Lower lobe of right lung (tissue), 2 donors: ENCODE data around the gene BORA. TPM values are rescaled to one million over a fixed set of nuclear protein-coding genes. Genes with fewer than 3 reads are reported as not detected.

Experiments used
- ATAC-seq, 2 donors: fragments of 200-7000 bp; cut with Tn5 transposase; one replicate each; pipeline ENCODE4 v1.9.1; 2020 to 2022; ENCODE audit warnings: mild to moderate bottlenecking in 2 of 2, moderate library complexity in 2 of 2
- DNase-seq: peaks from one replicate; pipeline ENCODE4 v3.0.0-alpha.2; 2020
- H3K27ac ChIP-seq: fragments of 200-600 bp; one replicate; pipeline ENCODE4 v1.8.0; 2022
- H3K27me3 ChIP-seq: fragments of 200-600 bp; one replicate; pipeline ENCODE4 v1.8.0; 2022; ENCODE audit warnings: low read depth
- H3K36me3 ChIP-seq: fragments of 200-600 bp; one replicate; pipeline ENCODE4 v1.8.0; 2022; ENCODE audit warnings: mild to moderate bottlenecking
- H3K4me1 ChIP-seq: fragments of 200-600 bp; one replicate; pipeline ENCODE4 v1.8.0; 2022
- H3K4me3 ChIP-seq: fragments of 200-600 bp; one replicate; pipeline ENCODE4 v1.8.0; 2022; ENCODE audit warnings: mild to moderate bottlenecking
- H3K9me3 ChIP-seq: fragments of 200-600 bp; one replicate; pipeline ENCODE4 v1.8.0; 2022
- CTCF ChIP-seq: fragments of 200-600 bp; IDR thresholded peaks from one replicate; pipeline ENCODE4 v1.8.0; 2022; ENCODE audit warnings: antibody characterized with exemption, mild to moderate bottlenecking
- intact Hi-C: fragments of 100-400 bp; cut with DNase I; formaldehyde crosslinking; loops from one replicate; pipeline ENCODE4 v1.11.0; 2022
- total RNA-seq: library from RNA; stranded (reverse); fragmentation: NEBNext Ultra II Directional; extraction: Animal tissue kit (Norgen Biotek cat#: 25700); gene quantifications from one replicate; pipeline ENCODE4 v1.2.1, GENCODE V29; 2021
- donor health status: DM: no; HTN: yes; CAD: no; lungs with severe emphysema.

The BORA gene
- total RNA-seq, 1 donor from 2014 or later: 3.0 TPM

GRCh38 chr13:72745260-72745659 lies 17.5 kb downstream of the BORA start:
- no peak for TF ChIP-seq CTCF

GRCh38 chr13:72751220-72751619 lies 23.5 kb downstream of the BORA start:
- Histone ChIP-seq H3K36me3 (peaks cover 78% of the 10 kb centered on the region), H3K4me3 (no peak overlapping the region), H3K27ac (no peak overlapping the region), H3K4me1 (no peaks in the 10 kb centered on the region), H3K9me3 (no peaks in the 10 kb centered on the region), H3K27me3 (no peaks in the 10 kb centered on the region)
- TF ChIP-seq CTCF: no peak
- intact Hi-C loops: no loop called here
- ATAC-seq (no peak), DNase-seq (no peak)

More at GRCh38 chr13:72745260-72745659, 17.5 kb downstream of the BORA start:
- Histone ChIP-seq H3K36me3 (peaks cover 58% of the 10 kb centered on the region), H3K27ac (no peak overlapping the region), H3K4me3 (no peak overlapping the region), H3K4me1 (no peaks in the 10 kb centered on the region), H3K9me3 (no peaks in the 10 kb centered on the region), H3K27me3 (no peaks in the 10 kb centered on the region)
- intact Hi-C loops: no loop called here
- ATAC-seq (no peak), DNase-seq (no peak)

GRCh38 chr13:72754111-72754510 lies 26.4 kb downstream of the BORA start:
- Histone ChIP-seq H3K9me3 (no peaks in the 10 kb centered on the region), H3K4me1 (no peaks in the 10 kb centered on the region), H3K36me3 (peaks cover 81% of the 10 kb centered on the region), H3K4me3 (no peak overlapping the region), H3K27ac (no peak overlapping the region), H3K27me3 (no peaks in the 10 kb centered on the region)
- no peak for ATAC-seq
- TF ChIP-seq CTCF: no peak
- intact Hi-C loops: no loop called here
- DNase-seq: no peak

- intact Hi-C loops: no loop called here
- Histone ChIP-seq H3K27me3 (no peaks in the 10 kb centered on the region), H3K4me1 (no peaks in the 10 kb centered on the region), H3K27ac (no peak overlapping the region), H3K36me3 (peaks cover 94% of the 10 kb centered on the region), H3K9me3 (no peaks in the 10 kb centered on the region), H3K4me3 (no peak overlapping the region)
- no peak for TF ChIP-seq CTCF
- ATAC-seq (no peak), DNase-seq (no peak)
Observed at GRCh38 chr13:72757792-72758535, 30.2 kb downstream of the BORA start.

GRCh38 chr13:72760189-72760588 lies 32.5 kb downstream of the BORA start:
- no peak for TF ChIP-seq CTCF
- H3K9me3 ChIP-seq: no peaks in the 10 kb centered on the region
- H3K27me3 ChIP-seq: no peaks in the 10 kb centered on the region
- intact Hi-C loops: no loop called here
- H3K36me3 ChIP-seq: peaks cover 100% of the 10 kb centered on the region
- no peaks in the 10 kb centered on the region for H3K4me1 ChIP-seq
- no peak for DNase-seq
- no peak overlapping the region for H3K4me3 ChIP-seq
- no peak for ATAC-seq
- H3K27ac ChIP-seq: no peak overlapping the region
